Cortex of kidney (tissue), 1 donor: ENCODE data around the gene TIPARP.

Experiments used
- DNase-seq: peaks from one replicate; lab custom pipeline; 2025; lab: John Stamatoyannopoulos, UW

The TIPARP gene

GRCh38 chr3:156675830-156676767, 1.7 kb downstream of the TIPARP start:
- DNase-seq, result no peak

GRCh38 chr3:156676768-156677479, 2.5 kb downstream of the TIPARP start:
- no peak for DNase-seq

GRCh38 chr3:156677536-156677935, 3.1 kb downstream of the TIPARP start:
- DNase-seq, result no peak

GRCh38 chr3:156678197-156678596, 3.8 kb downstream of the TIPARP start:
- no peak for DNase-seq

GRCh38 chr3:156680243-156680914, 6.0 kb downstream of the TIPARP start:
- DNase-seq, result no peak

- no peak for DNase-seq
These were observed 6.6 kb downstream of the TIPARP start for GRCh38 chr3:156681002-156681401.

- DNase-seq, result no peak
These were observed 8.1 kb downstream of the TIPARP start for GRCh38 chr3:156682501-156682900.

- DNase-seq, result no peak
These were observed 8.6 kb downstream of the TIPARP start for GRCh38 chr3:156682963-156683362.

- no peak for DNase-seq
These were observed 10.8 kb downstream of the TIPARP start for GRCh38 chr3:156685198-156685597.

- no peak for DNase-seq
These were observed 11.4 kb downstream of the TIPARP start for GRCh38 chr3:156685752-156686151.

GRCh38 chr3:156687023-156687422, 12.6 kb downstream of the TIPARP start:
- no peak for DNase-seq

GRCh38 chr3:156688632-156689452, 14.5 kb downstream of the TIPARP start:
- no peak for DNase-seq

GRCh38 chr3:156689608-156690007, 15.2 kb downstream of the TIPARP start:
- DNase-seq, result no peak

- DNase-seq, result no peak
These were observed 17.5 kb downstream of the TIPARP start for GRCh38 chr3:156691920-156692319.

- no peak for DNase-seq
These were observed 18.8 kb downstream of the TIPARP start for GRCh38 chr3:156693166-156693565.

GRCh38 chr3:156694536-156694935, 20.1 kb downstream of the TIPARP start:
- DNase-seq, result no peak

GRCh38 chr3:156702367-156702766, 28.0 kb downstream of the TIPARP start:
- DNase-seq, result no peak

- DNase-seq, result no peak
These were observed 30.1 kb downstream of the TIPARP start for GRCh38 chr3:156704370-156705036.

GRCh38 chr3:156705761-156706616, 31.6 kb downstream of the TIPARP start:
- DNase-seq, result no peak

GRCh38 chr3:156707588-156707987, 33.2 kb downstream of the TIPARP start:
- no peak for DNase-seq
